ENCODE measurements around the gene C17orf78.

The C17orf78 gene

GRCh38 chr17:37391146-37391545 lies 15.4 kb downstream of the C17orf78 start:
- no peak overlapping the region for H3K27ac ChIP-seq (replicated peaks; ENCODE audit: low read length)

GRCh38 chr17:37392024-37392590 lies 16.3 kb downstream of the C17orf78 start:
- H3K18ac ChIP-seq (ENCODE audit: low read length) = no peak overlapping the region
- no peak overlapping the region for H2BK120ac ChIP-seq (ENCODE audit: low read depth, low read length)
- no CpG with 5 or more reads among the region's 3 CpGs for WGBS, 2 donors (ENCODE audit: extremely low coverage in 2 of 2, insufficient read length in 2 of 2, insufficient replicate concordance in 1 of 2)
- H2BK5ac ChIP-seq (ENCODE audit: low read length) = no peak overlapping the region
- peaks cover 0 to 3% of the 10 kb centered on the region in 2 donors for H3K4me1 ChIP-seq (ENCODE audit: control insufficient read depth in 2 of 2, insufficient read depth in 1 of 2, low read depth in 1 of 2, low read length in 2 of 2)
- H3K36me3 ChIP-seq (replicated peaks in 1 of 2; ENCODE audit: control insufficient read depth in 2 of 2, insufficient read depth in 2 of 2, low read length in 2 of 2) = no peaks in the 10 kb centered on the region
- no peaks in the 10 kb centered on the region for H3K9me3 ChIP-seq (replicated peaks in 1 of 2; ENCODE audit: control insufficient read depth in 2 of 2, insufficient read depth in 1 of 2, low read depth in 1 of 2, low read length in 2 of 2)
- no peak overlapping the region for H3K4ac ChIP-seq (ENCODE audit: low read length)
- H3K27me3 ChIP-seq (ENCODE audit: control insufficient read depth in 3 of 3, insufficient read depth in 3 of 3, low read depth in 1 of 3, low read length in 3 of 3) = no peaks in the 10 kb centered on the region
- H4K91ac ChIP-seq (ENCODE audit: low read depth, low read length, poor library complexity) = no peak overlapping the region
- no peak overlapping the region for H2BK12ac ChIP-seq (ENCODE audit: low read length)
- no peak overlapping the region for H3K4me2 ChIP-seq (ENCODE audit: insufficient read depth, low read length, poor library complexity, severe bottlenecking)
- no peak overlapping the region for H2BK15ac ChIP-seq (ENCODE audit: low read length)
- DNase-seq (ENCODE audit: low spot score) = no peak
- no peak overlapping the region for H4K8ac ChIP-seq (ENCODE audit: low read depth, low read length)
- H3K4me3 ChIP-seq (ENCODE audit: low read length in 2 of 2) = no peak overlapping the region
- H3K14ac ChIP-seq (ENCODE audit: low read length) = no peak overlapping the region
- no peak overlapping the region for H2AFZ ChIP-seq (ENCODE audit: low read length)
- H3K9ac ChIP-seq (ENCODE audit: low read depth, low read length, poor library complexity) = no peak overlapping the region
- H3K23ac ChIP-seq (ENCODE audit: low read depth, low read length, poor library complexity) = no peak overlapping the region
- H3K27ac ChIP-seq (replicated peaks; ENCODE audit: low read length) = no peak overlapping the region
- no peaks in the 10 kb centered on the region for H3K79me1 ChIP-seq (ENCODE audit: low read depth, low read length)
- no peak overlapping the region for H2AK5ac ChIP-seq (ENCODE audit: low read depth, low read length)

More at GRCh38 chr17:37391146-37391545, 15.4 kb downstream of the C17orf78 start:
- no peak for DNase-seq (ENCODE audit: low spot score)
- Histone ChIP-seq H2AFZ (ENCODE audit: low read length) (no peak overlapping the region), H2BK120ac (ENCODE audit: low read depth, low read length) (no peak overlapping the region), H3K18ac (ENCODE audit: low read length) (no peak overlapping the region), H3K4ac (ENCODE audit: low read length) (no peak overlapping the region), H3K79me1 (ENCODE audit: low read depth, low read length) (no peaks in the 10 kb centered on the region), H3K14ac (ENCODE audit: low read length) (no peak overlapping the region), H3K36me3 (replicated peaks in 1 of 2; ENCODE audit: control insufficient read depth in 2 of 2, insufficient read depth in 2 of 2, low read length in 2 of 2) (no peaks in the 10 kb centered on the region), H4K91ac (ENCODE audit: low read depth, low read length, poor library complexity) (no peak overlapping the region), H3K9me3 (replicated peaks in 1 of 2; ENCODE audit: control insufficient read depth in 2 of 2, insufficient read depth in 1 of 2, low read depth in 1 of 2, low read length in 2 of 2) (no peaks in the 10 kb centered on the region), H2BK12ac (ENCODE audit: low read length) (no peak overlapping the region), H3K4me3 (ENCODE audit: low read length in 2 of 2) (no peak overlapping the region), H2BK15ac (ENCODE audit: low read length) (no peak overlapping the region), H3K4me2 (ENCODE audit: insufficient read depth, low read length, poor library complexity, severe bottlenecking) (no peak overlapping the region), H2BK5ac (ENCODE audit: low read length) (no peak overlapping the region), H3K4me1 (ENCODE audit: control insufficient read depth in 2 of 2, insufficient read depth in 1 of 2, low read depth in 1 of 2, low read length in 2 of 2) (peaks cover 0 to 3% of the 10 kb centered on the region in 2 donors), H2AK5ac (ENCODE audit: low read depth, low read length) (no peak overlapping the region), H3K27me3 (ENCODE audit: control insufficient read depth in 3 of 3, insufficient read depth in 3 of 3, low read depth in 1 of 3, low read length in 3 of 3) (no peaks in the 10 kb centered on the region), H3K23ac (ENCODE audit: low read depth, low read length, poor library complexity) (no peak overlapping the region), H4K8ac (ENCODE audit: low read depth, low read length) (no peak overlapping the region), H3K9ac (ENCODE audit: low read depth, low read length, poor library complexity) (no peak overlapping the region)
- WGBS, 2 donors (ENCODE audit: extremely low coverage in 2 of 2, insufficient read length in 2 of 2, insufficient replicate concordance in 1 of 2) = no CpG with 5 or more reads among the region's 6 CpGs

- DNase-seq (ENCODE audit: low spot score) = no peak
- Histone ChIP-seq H3K79me1 (ENCODE audit: low read depth, low read length) (no peaks in the 10 kb centered on the region), H3K36me3 (replicated peaks in 1 of 2; ENCODE audit: control insufficient read depth in 2 of 2, insufficient read depth in 2 of 2, low read length in 2 of 2) (no peaks in the 10 kb centered on the region), H3K4me2 (ENCODE audit: insufficient read depth, low read length, poor library complexity, severe bottlenecking) (no peak overlapping the region), H3K4me3 (ENCODE audit: low read length in 2 of 2) (no peak overlapping the region), H2BK5ac (ENCODE audit: low read length) (no peak overlapping the region), H3K18ac (ENCODE audit: low read length) (no peak overlapping the region), H3K4me1 (ENCODE audit: control insufficient read depth in 2 of 2, insufficient read depth in 1 of 2, low read depth in 1 of 2, low read length in 2 of 2) (peaks cover 0 to 3% of the 10 kb centered on the region in 2 donors), H4K8ac (ENCODE audit: low read depth, low read length) (no peak overlapping the region), H3K14ac (ENCODE audit: low read length) (no peak overlapping the region), H4K91ac (ENCODE audit: low read depth, low read length, poor library complexity) (no peak overlapping the region), H2BK15ac (ENCODE audit: low read length) (no peak overlapping the region), H3K27me3 (ENCODE audit: control insufficient read depth in 3 of 3, insufficient read depth in 3 of 3, low read depth in 1 of 3, low read length in 3 of 3) (no peaks in the 10 kb centered on the region), H3K9ac (ENCODE audit: low read depth, low read length, poor library complexity) (no peak overlapping the region), H3K23ac (ENCODE audit: low read depth, low read length, poor library complexity) (no peak overlapping the region), H3K9me3 (replicated peaks in 1 of 2; ENCODE audit: control insufficient read depth in 2 of 2, insufficient read depth in 1 of 2, low read depth in 1 of 2, low read length in 2 of 2) (no peaks in the 10 kb centered on the region), H2BK12ac (ENCODE audit: low read length) (no peak overlapping the region), H3K27ac (replicated peaks; ENCODE audit: low read length) (no peak overlapping the region), H2AFZ (ENCODE audit: low read length) (no peak overlapping the region), H3K4ac (ENCODE audit: low read length) (no peak overlapping the region), H2BK120ac (ENCODE audit: low read depth, low read length) (no peak overlapping the region), H2AK5ac (ENCODE audit: low read depth, low read length) (no peak overlapping the region)
- no CpG with 5 or more reads among the region's 7 CpGs for WGBS, 2 donors (ENCODE audit: extremely low coverage in 2 of 2, insufficient read length in 2 of 2, insufficient replicate concordance in 1 of 2)
These were observed 17.6 kb downstream of the C17orf78 start for GRCh38 chr17:37393352-37393751.

- H3K9me3 ChIP-seq (replicated peaks in 1 of 2; ENCODE audit: control insufficient read depth in 2 of 2, insufficient read depth in 1 of 2, low read depth in 1 of 2, low read length in 2 of 2) = no peaks in the 10 kb centered on the region
- no peak for DNase-seq (ENCODE audit: low spot score)
- no peak overlapping the region for H2BK5ac ChIP-seq (ENCODE audit: low read length)
- H4K8ac ChIP-seq (ENCODE audit: low read depth, low read length) = no peak overlapping the region
- H2AK5ac ChIP-seq (ENCODE audit: low read depth, low read length) = no peak overlapping the region
- H2BK12ac ChIP-seq (ENCODE audit: low read length) = no peak overlapping the region
- no peak overlapping the region for H4K91ac ChIP-seq (ENCODE audit: low read depth, low read length, poor library complexity)
- H2AFZ ChIP-seq (ENCODE audit: low read length) = no peak overlapping the region
- H3K18ac ChIP-seq (ENCODE audit: low read length) = no peak overlapping the region
- WGBS, 2 donors (ENCODE audit: extremely low coverage in 2 of 2, insufficient read length in 2 of 2, insufficient replicate concordance in 1 of 2) = no CpG with 5 or more reads among the region's 5 CpGs
- H3K27me3 ChIP-seq (ENCODE audit: control insufficient read depth in 3 of 3, insufficient read depth in 3 of 3, low read depth in 1 of 3, low read length in 3 of 3) = no peaks in the 10 kb centered on the region
- no peak overlapping the region for H3K4ac ChIP-seq (ENCODE audit: low read length)
- no peak overlapping the region for H2BK15ac ChIP-seq (ENCODE audit: low read length)
- H2BK120ac ChIP-seq (ENCODE audit: low read depth, low read length) = no peak overlapping the region
- no peak overlapping the region for H3K9ac ChIP-seq (ENCODE audit: low read depth, low read length, poor library complexity)
- no peak overlapping the region for H3K14ac ChIP-seq (ENCODE audit: low read length)
- H3K79me1 ChIP-seq (ENCODE audit: low read depth, low read length) = no peaks in the 10 kb centered on the region
- no peak overlapping the region for H3K4me3 ChIP-seq (ENCODE audit: low read length in 2 of 2)
- peaks cover 0 to 12% of the 10 kb centered on the region in 2 donors for H3K36me3 ChIP-seq (replicated peaks in 1 of 2; ENCODE audit: control insufficient read depth in 2 of 2, insufficient read depth in 2 of 2, low read length in 2 of 2)
- no peaks in the 10 kb centered on the region for H3K4me1 ChIP-seq (ENCODE audit: control insufficient read depth in 2 of 2, insufficient read depth in 1 of 2, low read depth in 1 of 2, low read length in 2 of 2)
- no peak overlapping the region for H3K27ac ChIP-seq (replicated peaks; ENCODE audit: low read length)
- H3K23ac ChIP-seq (ENCODE audit: low read depth, low read length, poor library complexity) = no peak overlapping the region
- H3K4me2 ChIP-seq (ENCODE audit: insufficient read depth, low read length, poor library complexity, severe bottlenecking) = no peak overlapping the region
These were observed 23.5 kb downstream of the C17orf78 start for GRCh38 chr17:37399265-37399803.
